Measurements from ENCODE around the gene KCNT1.

GRCh38 chr9:135693771-135694170 is 8.2 kb upstream of the KCNT1 start:
- TF ChIP-seq CTCF (IDR thresholded peaks at IDR 0.05) = no peak
- TF ChIP-seq POLR2A (IDR thresholded peaks at IDR 0.05) = no peak

Measured in breast epithelium (tissue), 3 donors.